ENCODE measurements around the gene FHIT. TPM values are rescaled to one million over a fixed set of nuclear protein-coding genes. Genes with fewer than 3 reads are reported as not detected.

The FHIT gene
- total and polyA plus RNA-seq, 2 experiments from 2014 or later = 9.7 to 16.2 TPM

DNA sequence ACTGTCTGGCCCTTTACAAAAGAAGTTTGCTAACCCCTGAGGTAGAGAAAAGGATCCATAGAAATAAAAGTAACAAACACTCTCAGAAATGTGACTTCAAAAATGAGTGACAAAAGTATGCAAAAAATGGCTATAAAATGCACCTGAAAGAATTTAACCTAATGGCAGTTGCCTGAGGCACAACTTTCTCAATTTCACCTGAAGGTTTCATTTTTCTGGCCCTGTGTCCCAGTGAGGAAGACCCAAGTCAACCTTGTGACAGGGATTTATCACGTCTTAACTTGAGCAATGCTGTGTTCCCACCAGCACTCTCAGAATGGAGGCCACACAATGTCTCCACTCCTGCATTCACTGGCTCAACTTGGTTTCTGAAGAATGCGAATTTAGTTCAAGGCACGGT lies 83.0 kb downstream of the FHIT start:
- TF ChIP-seq EZH2phosphoT487 (IDR thresholded peaks at IDR 0.05; ENCODE audit: low read depth, severe bottlenecking, unreplicated experiment) (no peak), EZH2 (IDR thresholded peaks at IDR 0.05; ENCODE audit: borderline replicate concordance) (no peak)
- TF ChIP-seq, protein P1, sequence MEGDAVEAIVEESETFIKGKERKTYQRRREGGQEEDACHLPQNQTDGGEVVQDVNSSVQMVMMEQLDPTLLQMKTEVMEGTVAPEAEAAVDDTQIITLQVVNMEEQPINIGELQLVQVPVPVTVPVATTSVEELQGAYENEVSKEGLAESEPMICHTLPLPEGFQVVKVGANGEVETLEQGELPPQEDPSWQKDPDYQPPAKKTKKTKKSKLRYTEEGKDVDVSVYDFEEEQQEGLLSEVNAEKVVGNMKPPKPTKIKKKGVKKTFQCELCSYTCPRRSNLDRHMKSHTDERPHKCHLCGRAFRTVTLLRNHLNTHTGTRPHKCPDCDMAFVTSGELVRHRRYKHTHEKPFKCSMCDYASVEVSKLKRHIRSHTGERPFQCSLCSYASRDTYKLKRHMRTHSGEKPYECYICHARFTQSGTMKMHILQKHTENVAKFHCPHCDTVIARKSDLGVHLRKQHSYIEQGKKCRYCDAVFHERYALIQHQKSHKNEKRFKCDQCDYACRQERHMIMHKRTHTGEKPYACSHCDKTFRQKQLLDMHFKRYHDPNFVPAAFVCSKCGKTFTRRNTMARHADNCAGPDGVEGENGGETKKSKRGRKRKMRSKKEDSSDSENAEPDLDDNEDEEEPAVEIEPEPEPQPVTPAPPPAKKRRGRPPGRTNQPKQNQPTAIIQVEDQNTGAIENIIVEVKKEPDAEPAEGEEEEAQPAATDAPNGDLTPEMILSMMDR (IDR thresholded peaks at IDR 0.05; ENCODE audit: poor library complexity) = no peak

DNA sequence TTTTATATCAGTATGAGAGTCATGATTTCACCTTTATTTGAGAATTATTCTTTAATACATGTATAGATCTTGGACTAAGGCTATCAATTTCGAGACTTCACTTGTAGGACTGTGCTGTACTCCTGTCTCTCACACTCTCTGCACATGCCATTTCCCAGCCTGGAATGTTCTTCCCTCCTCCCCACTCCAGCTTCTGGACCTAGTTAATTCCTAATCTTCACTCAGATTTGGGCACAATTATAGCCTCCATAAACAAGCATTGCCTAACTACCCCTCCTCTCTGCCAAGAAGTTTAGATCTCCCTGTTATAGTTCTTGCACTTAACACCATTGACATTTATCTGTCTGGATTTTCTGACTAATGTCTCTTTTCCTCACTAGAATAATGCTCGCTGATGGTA lies 88.3 kb downstream of the FHIT start:
- Histone ChIP-seq H3K27me3 (no peaks in the 10 kb centered on the region), H3K36me3 (replicated peaks; ENCODE audit: insufficient read depth, low read depth) (no peaks in the 10 kb centered on the region), H4K20me1 (ENCODE audit: insufficient read depth, poor library complexity, severe bottlenecking) (no peaks in the 10 kb centered on the region), H3K9me3 (ENCODE audit: low read depth) (no peaks in the 10 kb centered on the region), H3K4me2 (no peak overlapping the region), H3K9me2 (replicated peaks; ENCODE audit: insufficient read depth) (no peaks in the 10 kb centered on the region), H3K27ac (no peak overlapping the region), H3K79me2 (no peaks in the 10 kb centered on the region), H3K4me1 (ENCODE audit: insufficient read depth) (no peaks in the 10 kb centered on the region), H3K4me3 (no peak overlapping the region), H2AFZ (no peak overlapping the region)
- WGBS (ENCODE audit: low lambda C conversion rate, missing lambda C conversion rate) = 93% methylated on average over 2 of the region's 2 CpGs
- TF ChIP-seq, protein P1 (IDR thresholded peaks at IDR 0.05; ENCODE audit: poor library complexity) = no peak
- TF ChIP-seq EZH2phosphoT487 (IDR thresholded peaks at IDR 0.05; ENCODE audit: low read depth, severe bottlenecking, unreplicated experiment) (no peak), EZH2 (IDR thresholded peaks at IDR 0.05; ENCODE audit: borderline replicate concordance) (no peak)
- DNase-seq (ENCODE audit: low spot score) = no peak

More for the DNA sequence above, 83.0 kb downstream of the FHIT start:
- no peaks in the 10 kb centered on the region for H3K9me2 ChIP-seq (replicated peaks; ENCODE audit: insufficient read depth)
- H3K27me3 ChIP-seq = no peaks in the 10 kb centered on the region
- H3K4me3 ChIP-seq = no peak overlapping the region
- no peak overlapping the region for H3K27ac ChIP-seq
- H3K79me2 ChIP-seq = no peaks in the 10 kb centered on the region
- no peak overlapping the region for H3K4me2 ChIP-seq
- H2AFZ ChIP-seq = no peak overlapping the region
- no peak for DNase-seq (ENCODE audit: low spot score)
- no peaks in the 10 kb centered on the region for H3K36me3 ChIP-seq (replicated peaks; ENCODE audit: insufficient read depth, low read depth)
- no peaks in the 10 kb centered on the region for H4K20me1 ChIP-seq (ENCODE audit: insufficient read depth, poor library complexity, severe bottlenecking)
- 90% methylated on average over 3 of the region's 3 CpGs for WGBS (ENCODE audit: low lambda C conversion rate, missing lambda C conversion rate)
- H3K9me3 ChIP-seq (ENCODE audit: low read depth) = no peaks in the 10 kb centered on the region
- no peaks in the 10 kb centered on the region for H3K4me1 ChIP-seq (ENCODE audit: insufficient read depth)

- H3K36me3 ChIP-seq (replicated peaks; ENCODE audit: insufficient read depth, low read depth) = no peaks in the 10 kb centered on the region
- no peak overlapping the region for H3K27ac ChIP-seq
- H3K79me2 ChIP-seq = no peaks in the 10 kb centered on the region
- H3K27me3 ChIP-seq = no peaks in the 10 kb centered on the region
- no peak for DNase-seq (ENCODE audit: low spot score)
- H3K4me3 ChIP-seq = no peak overlapping the region
- no peaks in the 10 kb centered on the region for H3K4me1 ChIP-seq (ENCODE audit: insufficient read depth)
- no peak overlapping the region for H3K4me2 ChIP-seq
- H3K9me3 ChIP-seq (ENCODE audit: low read depth) = no peaks in the 10 kb centered on the region
- TF ChIP-seq, protein P1 (IDR thresholded peaks at IDR 0.05; ENCODE audit: poor library complexity) = no peak
- TF ChIP-seq EZH2phosphoT487 (IDR thresholded peaks at IDR 0.05; ENCODE audit: low read depth, severe bottlenecking, unreplicated experiment) (no peak), EZH2 (IDR thresholded peaks at IDR 0.05; ENCODE audit: borderline replicate concordance) (no peak)
- no peak overlapping the region for H2AFZ ChIP-seq
- H4K20me1 ChIP-seq (ENCODE audit: insufficient read depth, poor library complexity, severe bottlenecking) = no peaks in the 10 kb centered on the region
- H3K9me2 ChIP-seq (replicated peaks; ENCODE audit: insufficient read depth) = no peaks in the 10 kb centered on the region
Observed at GRCh38 chr3:61158667-61159066, 92.6 kb downstream of the FHIT start.

- DNase-seq (ENCODE audit: low spot score) = no peak
- WGBS (ENCODE audit: low lambda C conversion rate, missing lambda C conversion rate) = 87% methylated on average over 4 of the region's 4 CpGs
- H4K20me1 ChIP-seq (ENCODE audit: insufficient read depth, poor library complexity, severe bottlenecking) = no peaks in the 10 kb centered on the region
- no peak overlapping the region for H3K4me2 ChIP-seq
- no peaks in the 10 kb centered on the region for H3K27me3 ChIP-seq
- no peaks in the 10 kb centered on the region for H3K36me3 ChIP-seq (replicated peaks; ENCODE audit: insufficient read depth, low read depth)
- TF ChIP-seq EZH2phosphoT487 (IDR thresholded peaks at IDR 0.05; ENCODE audit: low read depth, severe bottlenecking, unreplicated experiment) = no peak
- TF ChIP-seq EZH2 (IDR thresholded peaks at IDR 0.05; ENCODE audit: borderline replicate concordance) = no peak
- TF ChIP-seq, protein P1 (IDR thresholded peaks at IDR 0.05; ENCODE audit: poor library complexity) = no peak
- no peaks in the 10 kb centered on the region for H3K9me3 ChIP-seq (ENCODE audit: low read depth)
- H3K4me1 ChIP-seq (ENCODE audit: insufficient read depth) = no peaks in the 10 kb centered on the region
- no peaks in the 10 kb centered on the region for H3K9me2 ChIP-seq (replicated peaks; ENCODE audit: insufficient read depth)
- no peak overlapping the region for H3K27ac ChIP-seq
- H3K79me2 ChIP-seq = no peaks in the 10 kb centered on the region
- H2AFZ ChIP-seq = no peak overlapping the region
- H3K4me3 ChIP-seq = no peak overlapping the region
Observed at GRCh38 chr3:61158216-61158615, 93.0 kb downstream of the FHIT start.

Measured in hepatocyte (in vitro differentiated cells).